ENCODE measurements around the gene RNF150.

DNA sequence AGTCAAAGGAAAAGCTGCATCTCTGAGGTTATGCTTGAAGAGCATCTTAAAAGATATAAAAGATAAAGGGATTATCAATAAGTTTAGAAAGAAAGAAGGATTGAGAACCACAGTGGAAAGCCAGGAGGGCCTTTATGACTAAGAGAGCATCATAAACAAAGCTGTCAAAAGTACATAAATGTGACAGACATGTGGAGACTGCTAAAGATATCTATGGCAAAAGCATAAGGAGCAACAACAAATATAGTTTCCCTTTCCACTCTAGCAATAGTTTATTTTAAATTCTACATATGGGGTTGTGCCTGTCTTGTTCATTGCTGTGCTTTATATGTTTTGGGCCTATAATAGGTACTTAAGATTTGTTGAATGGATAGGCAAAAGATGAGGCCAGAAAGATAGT, 97.3 kb downstream of the RNF150 start:
- TF ChIP-seq POLR2A (IDR thresholded peaks at IDR 0.05): no peak
- TF ChIP-seq, protein P1, sequence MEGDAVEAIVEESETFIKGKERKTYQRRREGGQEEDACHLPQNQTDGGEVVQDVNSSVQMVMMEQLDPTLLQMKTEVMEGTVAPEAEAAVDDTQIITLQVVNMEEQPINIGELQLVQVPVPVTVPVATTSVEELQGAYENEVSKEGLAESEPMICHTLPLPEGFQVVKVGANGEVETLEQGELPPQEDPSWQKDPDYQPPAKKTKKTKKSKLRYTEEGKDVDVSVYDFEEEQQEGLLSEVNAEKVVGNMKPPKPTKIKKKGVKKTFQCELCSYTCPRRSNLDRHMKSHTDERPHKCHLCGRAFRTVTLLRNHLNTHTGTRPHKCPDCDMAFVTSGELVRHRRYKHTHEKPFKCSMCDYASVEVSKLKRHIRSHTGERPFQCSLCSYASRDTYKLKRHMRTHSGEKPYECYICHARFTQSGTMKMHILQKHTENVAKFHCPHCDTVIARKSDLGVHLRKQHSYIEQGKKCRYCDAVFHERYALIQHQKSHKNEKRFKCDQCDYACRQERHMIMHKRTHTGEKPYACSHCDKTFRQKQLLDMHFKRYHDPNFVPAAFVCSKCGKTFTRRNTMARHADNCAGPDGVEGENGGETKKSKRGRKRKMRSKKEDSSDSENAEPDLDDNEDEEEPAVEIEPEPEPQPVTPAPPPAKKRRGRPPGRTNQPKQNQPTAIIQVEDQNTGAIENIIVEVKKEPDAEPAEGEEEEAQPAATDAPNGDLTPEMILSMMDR (IDR thresholded peaks at IDR 0.05): no peak
- no peak for TF ChIP-seq POLR2AphosphoS5 (IDR thresholded peaks at IDR 0.05)
- no peak for TF ChIP-seq EP300 (IDR thresholded peaks at IDR 0.05)

All from stomach (tissue), 4 donors.